Measurements from ENCODE around the gene SLC35F3.

Gene SLC35F3

GRCh38 chr1:234170067-234170466, 265.6 kb downstream of the SLC35F3 start:
- TF ChIP-seq FOXP2 (optimal IDR thresholded peaks at IDR 0.05; ENCODE audit: borderline replicate concordance, extremely low read depth, extremely low read length, insufficient read depth) (no peak), SIN3A (IDR thresholded peaks at IDR 0.05; ENCODE audit: borderline replicate concordance, insufficient read depth, low read length) (no peak), POLR2AphosphoS5 (IDR thresholded peaks at IDR 0.05; ENCODE audit: low read depth, low read length) (no peak), REST (IDR thresholded peaks at IDR 0.05; ENCODE audit: insufficient read depth in 1 of 2, low read depth in 2 of 2, low read length in 2 of 2) (no peak), TAF1 (IDR thresholded peaks at IDR 0.05; ENCODE audit: borderline replicate concordance, insufficient read depth, low read length) (no peak)

- no peak for TF ChIP-seq REST (IDR thresholded peaks at IDR 0.05; ENCODE audit: insufficient read depth in 1 of 2, low read depth in 2 of 2, low read length in 2 of 2)
- no peak for TF ChIP-seq TAF1 (IDR thresholded peaks at IDR 0.05; ENCODE audit: borderline replicate concordance, insufficient read depth, low read length)
- TF ChIP-seq FOXP2 (optimal IDR thresholded peaks at IDR 0.05; ENCODE audit: borderline replicate concordance, extremely low read depth, extremely low read length, insufficient read depth) = no peak
- TF ChIP-seq POLR2AphosphoS5 (IDR thresholded peaks at IDR 0.05; ENCODE audit: low read depth, low read length) = no peak
- no peak for TF ChIP-seq SIN3A (IDR thresholded peaks at IDR 0.05; ENCODE audit: borderline replicate concordance, insufficient read depth, low read length)
Observed at GRCh38 chr1:234170622-234171021, 266.1 kb downstream of the SLC35F3 start.

GRCh38 chr1:234173968-234174367, 269.5 kb downstream of the SLC35F3 start:
- TF ChIP-seq SIN3A (IDR thresholded peaks at IDR 0.05; ENCODE audit: borderline replicate concordance, insufficient read depth, low read length) = no peak
- TF ChIP-seq TAF1 (IDR thresholded peaks at IDR 0.05; ENCODE audit: borderline replicate concordance, insufficient read depth, low read length) = no peak
- no peak for TF ChIP-seq FOXP2 (optimal IDR thresholded peaks at IDR 0.05; ENCODE audit: borderline replicate concordance, extremely low read depth, extremely low read length, insufficient read depth)
- no peak for TF ChIP-seq POLR2AphosphoS5 (IDR thresholded peaks at IDR 0.05; ENCODE audit: low read depth, low read length)
- TF ChIP-seq REST (IDR thresholded peaks at IDR 0.05; ENCODE audit: insufficient read depth in 1 of 2, low read depth in 2 of 2, low read length in 2 of 2) = no peak

- TF ChIP-seq POLR2AphosphoS5 (IDR thresholded peaks at IDR 0.05; ENCODE audit: low read depth, low read length) (no peak), FOXP2 (optimal IDR thresholded peaks at IDR 0.05; ENCODE audit: borderline replicate concordance, extremely low read depth, extremely low read length, insufficient read depth) (no peak)
Observed at GRCh38 chr1:234175363-234175762, 270.9 kb downstream of the SLC35F3 start.

- no peak for TF ChIP-seq SIN3A (IDR thresholded peaks at IDR 0.05; ENCODE audit: borderline replicate concordance, insufficient read depth, low read length)
- no peak for TF ChIP-seq POLR2AphosphoS5 (IDR thresholded peaks at IDR 0.05; ENCODE audit: low read depth, low read length)
- no peak for TF ChIP-seq TAF1 (IDR thresholded peaks at IDR 0.05; ENCODE audit: borderline replicate concordance, insufficient read depth, low read length)
- no peak for TF ChIP-seq REST (IDR thresholded peaks at IDR 0.05; ENCODE audit: insufficient read depth in 1 of 2, low read depth in 2 of 2, low read length in 2 of 2)
- no peak for TF ChIP-seq FOXP2 (optimal IDR thresholded peaks at IDR 0.05; ENCODE audit: borderline replicate concordance, extremely low read depth, extremely low read length, insufficient read depth)
Observed at GRCh38 chr1:234176000-234176399, 271.5 kb downstream of the SLC35F3 start.

All from PFSK-1 (cell line).